Ureter (tissue), 1 donor: ENCODE measurements around the gene TAAR6. TPM values are rescaled to one million over a fixed set of nuclear protein-coding genes. Genes with fewer than 3 reads are reported as not detected.
"Not testable (repeated sequence)": the region's sequence is repeated elsewhere in the genome, so short reads cannot be mapped to it uniquely, and the experiment has no call there.

Experiments
- DNase-seq: peaks from one replicate; pipeline ENCODE4 v3.0.0-alpha.2; 2020; ENCODE audit warnings: low spot score
- total RNA-seq: library from RNA; stranded (reverse); gene quantifications from one replicate; pipeline ENCODE4 v1.2.4, GENCODE V29; 2023
- donor health status: DM: yes; HTN: yes; CAD: no.

Gene TAAR6
- total RNA-seq, result not detected

- no peak for DNase-seq
Observed at GRCh38 chr6:132570221-132570777, at the start of gene TAAR6. Gene TAAR6 (plus strand): TSS chr6:132570322. CDS start chr6:132570322, 0 bp downstream.

GRCh38 chr6:132520953-132521352 is 49.2 kb upstream of the TAAR6 start:
- no peak for DNase-seq

- DNase-seq, result no peak
Observed at GRCh38 chr6:132524646-132525045, 45.5 kb upstream of the TAAR6 start.

GRCh38 chr6:132525866-132526265 is 44.3 kb upstream of the TAAR6 start:
- no peak for DNase-seq

- DNase-seq, result no peak
Observed at GRCh38 chr6:132526461-132526860, 43.7 kb upstream of the TAAR6 start.

DNA sequence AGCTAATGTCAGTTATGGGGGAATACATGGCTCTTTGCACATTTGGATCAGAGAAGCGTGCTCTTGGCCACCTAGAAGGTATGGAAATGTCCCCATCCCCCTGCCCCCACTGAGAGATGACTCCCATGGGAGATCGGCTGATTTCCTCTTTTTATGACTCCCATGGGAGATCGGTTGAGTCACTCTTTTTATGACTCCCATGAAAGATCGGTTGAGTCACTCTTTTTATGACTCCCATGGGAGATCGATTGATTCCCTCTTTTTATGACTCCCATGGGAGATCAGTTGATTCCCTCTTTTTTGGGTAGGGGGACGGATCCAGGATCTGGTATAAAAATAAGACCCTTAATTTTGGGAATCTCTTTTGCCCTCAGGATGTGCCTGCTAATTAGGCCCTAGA is 42.3 kb upstream of the TAAR6 start:
- no peak for DNase-seq

DNA sequence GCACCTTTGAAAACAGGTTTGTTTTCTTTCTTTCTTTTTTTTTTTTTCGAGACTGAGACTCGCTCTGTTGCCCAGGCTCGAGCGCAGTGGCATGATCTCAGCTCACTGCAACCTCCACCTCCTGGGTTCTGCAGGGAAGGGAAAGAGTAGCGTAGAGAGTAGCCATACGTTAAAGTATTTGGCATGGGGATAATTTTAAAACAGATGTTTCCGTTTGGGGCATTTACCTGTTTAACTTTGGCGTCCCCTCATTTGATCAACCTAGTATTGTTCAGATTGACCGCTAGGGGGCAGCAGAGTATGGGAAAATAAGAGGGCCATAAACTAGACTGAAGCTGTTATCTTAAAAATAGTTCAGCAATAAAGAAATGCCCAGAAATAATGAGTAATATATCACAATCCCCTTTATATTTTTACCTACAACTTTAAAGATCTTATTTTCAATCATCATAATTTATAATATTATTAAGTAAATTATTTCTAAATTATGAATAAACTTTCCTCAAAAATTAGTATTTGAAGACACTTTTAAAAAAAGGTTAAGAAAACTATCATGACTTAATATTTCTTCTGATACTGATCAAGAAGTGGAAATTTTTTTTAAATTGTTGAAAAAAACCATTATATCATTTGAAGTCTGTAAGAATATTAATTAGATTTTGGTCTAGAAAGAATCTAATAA is 39.7 kb upstream of the TAAR6 start:
- peak; percentile 67 for DNase-seq

DNA sequence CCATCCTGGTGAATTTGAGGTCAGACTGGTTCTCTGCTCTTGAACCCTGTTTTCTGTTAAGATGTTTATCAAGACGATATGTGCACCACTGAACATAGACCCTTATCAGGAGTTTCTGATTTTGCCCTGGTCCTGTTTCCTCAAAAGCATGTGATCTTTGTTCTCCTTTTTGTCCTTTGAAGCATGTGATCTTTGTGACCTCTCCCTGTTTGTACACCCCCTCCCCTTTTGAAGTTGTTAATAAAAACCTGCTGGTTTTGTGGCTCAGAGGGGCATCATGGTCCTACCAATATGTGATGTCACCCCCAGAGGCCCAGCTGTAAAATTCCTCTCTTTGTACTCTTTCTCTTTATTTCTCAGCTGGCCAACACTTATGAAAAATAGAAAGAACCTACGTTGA is 35.6 kb upstream of the TAAR6 start:
- DNase-seq, result not testable (repeated sequence)

- DNase-seq, result no peak
Observed at GRCh38 chr6:132537145-132537544, 33.0 kb upstream of the TAAR6 start.

GRCh38 chr6:132537977-132538376 is 32.1 kb upstream of the TAAR6 start, which contains the start of gene TAAR9:
Gene TAAR9 (plus strand): TSS chr6:132538277. CDS start chr6:132538290, 13 bp downstream.
- no peak for DNase-seq

DNA sequence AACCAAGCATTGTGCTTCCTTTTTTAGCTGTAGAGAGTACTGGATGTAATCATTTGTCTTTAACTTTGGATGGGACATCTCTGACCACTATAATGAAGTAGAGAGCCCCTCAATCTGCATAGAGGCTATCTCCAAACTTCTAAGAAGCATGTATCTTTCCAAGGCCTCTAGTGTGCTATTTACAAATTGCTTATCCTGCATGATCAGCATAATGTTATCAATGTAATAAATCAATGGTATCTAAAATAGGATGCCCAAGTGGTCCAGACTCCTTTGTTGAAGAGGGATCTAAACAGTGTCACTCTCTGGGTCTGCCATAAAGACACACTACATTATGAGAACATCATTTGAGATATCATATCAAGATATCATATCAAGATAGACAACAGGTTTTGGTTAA is 25.3 kb upstream of the TAAR6 start:
- no peak for DNase-seq

DNA sequence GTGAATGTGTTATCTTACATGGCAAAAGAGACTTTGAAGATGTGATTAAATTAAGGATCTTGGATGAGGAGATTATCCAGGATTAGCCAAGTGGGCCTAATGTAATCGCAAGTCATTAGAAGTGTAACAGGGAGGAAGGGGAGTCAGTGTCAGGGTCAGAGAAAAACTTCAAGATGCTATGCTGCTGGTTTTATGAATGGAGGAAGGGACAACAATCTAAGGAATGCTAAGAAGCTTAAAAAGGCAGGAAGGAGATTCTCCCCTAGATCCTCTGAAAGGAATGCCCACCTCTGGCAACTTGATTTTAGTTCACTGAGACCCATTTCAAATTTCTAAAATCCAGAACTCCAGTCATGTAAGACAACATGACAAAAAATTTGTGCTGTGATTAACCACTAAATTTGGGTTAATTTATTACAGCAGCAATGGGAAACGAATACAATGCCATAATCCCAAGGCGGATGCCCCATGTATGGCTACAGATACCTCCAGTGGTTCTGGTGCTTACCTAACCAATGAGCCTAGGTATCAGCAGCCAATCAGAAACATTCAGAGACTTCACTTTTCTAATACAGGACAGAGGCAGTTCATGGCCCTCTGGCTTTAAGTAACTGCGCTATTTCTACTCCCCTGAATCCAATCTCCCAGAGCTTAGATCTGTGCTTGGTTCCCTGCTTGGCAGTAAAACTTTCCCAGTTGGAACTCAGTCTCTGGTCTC is 21.2 kb upstream of the TAAR6 start:
- DNase-seq, result no peak

DNA sequence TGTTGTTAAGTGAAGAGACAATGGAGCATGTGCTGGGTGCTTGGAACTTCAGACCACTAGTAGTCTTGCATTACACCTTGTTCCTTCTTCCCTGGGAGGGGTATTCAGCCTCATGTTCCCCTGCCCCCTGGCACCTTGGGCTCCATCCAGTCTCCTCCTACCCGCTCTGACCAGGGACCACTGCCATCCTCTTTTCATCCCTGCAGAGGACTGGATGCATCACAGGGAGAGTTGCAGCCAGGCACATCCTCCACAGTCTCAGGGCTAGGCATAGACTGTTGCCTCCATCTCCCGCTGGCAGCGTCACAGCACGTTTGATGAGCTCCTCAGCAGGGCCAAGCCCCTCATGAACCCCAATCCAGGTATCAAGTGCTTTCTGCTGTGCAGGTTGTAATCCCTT is 18.9 kb upstream of the TAAR6 start:
- DNase-seq, result no peak

DNA sequence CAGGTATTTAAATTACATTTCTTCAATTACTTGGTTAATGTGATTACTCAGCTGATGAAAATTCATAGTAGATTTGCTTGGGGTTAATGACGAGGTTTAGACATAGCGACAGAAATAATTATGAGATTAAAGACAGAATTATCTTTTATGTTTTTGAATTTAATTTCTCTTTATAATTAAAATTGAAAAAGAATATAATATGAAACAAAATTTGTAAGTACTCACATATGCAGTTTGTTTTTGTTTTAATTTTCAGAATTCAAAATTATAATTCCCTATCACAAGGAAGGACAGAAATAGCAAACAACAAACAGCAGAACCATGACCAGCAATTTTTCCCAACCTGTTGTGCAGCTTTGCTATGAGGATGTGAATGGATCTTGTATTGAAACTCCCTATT is 17.8 kb upstream of the TAAR6 start, which contains the start of gene TAAR8:
Gene TAAR8 (plus strand): TSS at position 301 of the 400 bp plus-strand sequence. CDS start 21 bp downstream, at position 322.
- no peak for DNase-seq

DNA sequence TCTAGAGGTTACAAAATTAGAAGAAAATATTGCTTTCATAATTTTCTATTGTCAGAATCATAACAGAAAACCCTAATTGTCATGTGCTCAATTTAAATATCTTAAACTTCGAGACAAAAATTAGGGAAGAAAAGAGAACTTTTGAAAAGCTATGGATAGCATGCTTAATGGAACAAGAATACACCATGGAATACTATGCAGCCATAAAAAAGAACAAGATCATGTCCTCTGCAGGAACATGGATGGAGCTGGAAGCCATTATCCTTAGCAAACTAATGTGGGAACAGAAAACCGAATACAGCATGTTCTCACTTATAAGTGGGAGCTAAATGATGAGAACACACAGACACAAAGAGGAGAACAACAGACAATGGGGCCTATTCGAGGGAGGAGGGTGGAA is 10.0 kb upstream of the TAAR6 start:
- not testable (repeated sequence) for DNase-seq

DNA sequence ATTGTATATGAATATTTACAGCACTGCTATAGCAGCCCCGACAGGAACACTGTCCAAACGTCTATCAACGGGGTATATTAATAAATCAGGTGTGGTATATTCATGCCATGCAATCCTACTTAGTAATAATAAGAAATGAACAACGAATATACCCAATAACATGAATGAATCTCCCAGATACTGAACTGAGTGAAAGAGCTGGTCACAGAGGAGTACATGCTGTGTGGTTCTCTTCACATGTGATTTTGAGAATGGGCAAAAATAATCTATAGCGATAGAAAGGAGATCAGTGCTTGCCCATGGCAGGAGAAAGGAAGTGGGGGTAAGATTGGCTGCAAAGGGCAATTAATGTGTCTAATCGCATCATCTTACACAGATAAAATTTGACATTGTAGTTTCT is 3.7 kb upstream of the TAAR6 start:
- DNase-seq, result no peak

- DNase-seq, result no peak
Observed at GRCh38 chr6:132567566-132567965, 2.6 kb upstream of the TAAR6 start.

- DNase-seq, result no peak
Observed at GRCh38 chr6:132568611-132569010, 1.5 kb upstream of the TAAR6 start.

DNA sequence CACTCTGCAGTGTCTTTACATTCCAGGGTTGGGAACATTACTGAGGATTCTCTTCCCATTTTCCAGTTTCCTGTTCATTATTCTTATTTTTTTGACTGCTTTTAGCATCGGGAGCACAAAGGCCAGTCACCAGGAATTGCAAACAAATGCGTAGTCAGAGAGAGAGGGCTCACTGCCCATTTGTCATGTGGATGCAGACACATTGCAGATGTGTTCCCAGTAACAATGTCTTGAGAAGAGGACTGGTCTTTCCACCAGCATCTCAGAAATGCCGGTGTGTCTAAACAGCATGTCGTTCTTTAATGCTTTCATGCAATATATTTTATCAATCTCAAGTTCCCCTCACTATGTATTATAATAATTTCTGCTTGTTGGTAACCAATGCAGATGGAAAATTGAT is 952 bp upstream of the TAAR6 start:
- no peak for DNase-seq

- DNase-seq, result no peak
Observed at GRCh38 chr6:132571774-132572173, 1.7 kb downstream of the TAAR6 start.

DNA sequence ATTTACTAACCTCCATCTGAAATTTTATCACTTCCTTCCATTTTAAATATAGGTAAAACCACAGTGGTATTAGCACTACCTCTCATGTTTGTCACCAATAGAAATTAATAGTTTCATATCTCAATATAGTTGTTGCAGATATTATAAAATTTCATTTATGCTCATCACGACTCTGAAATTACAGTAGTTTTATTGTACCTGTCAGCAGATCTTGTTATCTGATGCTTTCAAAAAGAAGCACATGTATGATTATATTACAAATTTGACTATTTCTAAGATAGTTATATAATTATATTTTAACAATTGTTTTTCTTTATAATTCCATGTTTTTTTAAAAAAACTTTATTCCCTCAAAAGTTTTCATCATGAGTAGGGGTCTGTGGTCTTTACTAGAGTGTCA is 14.6 kb downstream of the TAAR6 start:
- DNase-seq, result no peak

DNA sequence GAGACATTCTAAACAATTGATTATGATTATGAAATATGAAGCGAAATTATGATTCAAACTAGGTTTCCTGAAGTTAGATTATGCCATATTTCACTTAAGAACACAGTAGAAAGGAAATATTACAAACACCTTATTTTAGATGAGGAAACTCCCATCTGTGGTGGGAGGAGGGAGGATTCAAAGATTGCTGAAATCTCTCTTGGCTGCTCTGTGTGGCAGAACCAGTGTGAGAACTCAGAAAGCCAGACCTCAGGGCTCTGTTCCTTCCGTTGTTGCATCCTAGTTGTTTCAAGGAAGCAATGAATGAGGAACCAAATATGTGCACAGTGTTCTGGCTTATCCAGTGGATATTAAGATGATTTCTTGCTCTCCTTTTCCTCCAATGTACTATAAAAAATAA is 17.3 kb downstream of the TAAR6 start:
- no peak for DNase-seq

GRCh38 chr6:132589454-132589853 is 19.3 kb downstream of the TAAR6 start, which contains the start of gene TAAR5:
Gene TAAR5 (minus strand): TSS chr6:132589741. CDS start chr6:132589686, 55 bp downstream.
- no peak for DNase-seq
